ENCODE results near the gene JCAD.

Gene JCAD

DNA sequence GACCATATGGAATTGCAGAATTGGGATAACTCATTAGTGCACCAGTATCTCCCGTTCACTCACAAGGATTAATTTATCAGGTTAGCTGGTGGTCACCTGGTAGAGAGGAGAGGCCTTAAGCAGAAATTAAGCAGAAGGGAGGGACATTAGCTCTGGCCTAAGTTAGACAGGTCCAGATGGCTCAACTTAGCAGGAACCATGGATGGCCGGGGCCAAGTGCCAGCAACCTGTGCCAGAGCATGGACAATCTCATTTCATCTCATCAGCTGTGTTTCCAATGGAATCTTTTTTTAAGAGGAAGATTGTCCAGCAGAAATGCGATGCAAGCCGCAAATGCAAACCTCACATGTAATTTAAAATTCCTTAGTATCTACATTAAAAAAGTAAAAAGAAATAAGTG, 82.2 kb downstream of the JCAD start:
- no peak for DNase-seq

DNA sequence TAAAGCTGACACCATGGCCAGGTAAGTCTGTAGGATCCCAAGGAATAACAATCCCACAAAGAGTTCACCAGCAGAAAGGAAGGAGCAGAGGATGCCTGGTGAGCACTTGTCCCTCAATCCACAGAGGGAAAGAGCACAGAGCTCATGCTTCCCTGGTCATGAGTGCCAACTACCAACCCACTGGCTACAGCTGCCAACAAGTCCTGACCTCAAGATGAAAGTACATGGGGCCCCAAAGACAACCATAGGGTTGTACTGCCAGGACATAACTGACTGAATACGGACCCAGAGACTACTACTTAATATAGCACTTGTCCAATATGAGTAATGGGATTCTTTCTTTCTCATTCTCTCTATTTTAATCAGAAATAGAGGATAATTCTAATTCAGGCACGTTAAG, 83.3 kb downstream of the JCAD start:
- no peak for DNase-seq

DNA sequence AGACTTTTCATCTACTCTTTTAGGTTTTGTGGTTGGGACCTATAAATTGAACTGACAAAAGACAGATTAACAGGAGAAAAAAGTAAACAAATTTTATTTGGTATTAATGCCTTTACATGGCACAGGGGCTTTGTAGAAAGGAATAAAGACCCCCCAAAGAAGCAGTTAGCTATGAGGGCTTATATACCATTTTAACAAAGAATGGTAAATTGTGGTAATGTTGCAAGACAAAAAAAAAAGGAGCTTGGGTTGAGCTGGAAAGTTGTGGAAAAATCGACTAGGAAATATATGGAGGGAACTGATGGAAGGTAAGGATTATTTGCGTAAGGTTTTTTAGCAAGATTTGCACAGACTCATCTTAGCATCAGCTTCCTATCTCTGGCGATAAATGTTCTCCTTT, 84.6 kb downstream of the JCAD start:
- no peak for DNase-seq

DNA sequence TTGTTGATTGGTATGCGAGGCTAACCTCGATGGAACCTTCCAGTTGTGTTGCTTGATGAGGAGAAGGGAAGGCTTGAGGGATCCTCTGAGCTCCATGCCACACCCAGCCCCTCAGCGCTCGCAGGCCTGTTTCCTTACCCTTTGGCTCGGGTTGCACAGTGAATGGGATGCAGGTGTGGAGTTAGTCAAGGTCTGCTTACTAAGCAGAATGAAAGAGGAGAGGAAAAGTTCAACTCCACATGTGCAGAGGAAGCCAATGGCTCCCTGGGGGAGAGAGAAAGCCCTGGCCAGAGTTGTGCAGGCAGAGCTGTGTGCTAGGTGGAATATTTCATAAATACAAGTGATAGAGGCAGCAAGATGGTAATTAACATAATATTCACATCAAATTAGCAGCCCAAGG, 85.5 kb downstream of the JCAD start:
- no peak for DNase-seq

DNA sequence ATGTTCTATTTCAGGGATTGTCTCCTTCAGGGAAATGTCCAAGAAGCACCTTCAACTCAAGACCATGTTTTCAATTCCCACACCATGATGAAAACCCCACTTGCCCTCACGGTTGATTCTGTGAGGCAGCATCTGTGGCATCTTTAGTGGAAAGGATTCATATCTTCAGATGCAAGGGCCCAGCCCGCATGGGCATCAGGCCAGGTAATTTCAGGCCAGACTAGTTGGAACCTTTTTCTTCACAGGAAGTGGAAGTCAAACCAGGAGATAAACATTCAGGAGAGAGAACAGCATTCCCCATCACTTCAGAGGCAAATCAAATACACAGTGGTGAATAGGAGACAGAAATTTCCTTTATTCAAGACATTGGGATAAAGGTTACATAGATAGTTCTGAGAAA, 88.8 kb downstream of the JCAD start:
- no peak for DNase-seq

DNA sequence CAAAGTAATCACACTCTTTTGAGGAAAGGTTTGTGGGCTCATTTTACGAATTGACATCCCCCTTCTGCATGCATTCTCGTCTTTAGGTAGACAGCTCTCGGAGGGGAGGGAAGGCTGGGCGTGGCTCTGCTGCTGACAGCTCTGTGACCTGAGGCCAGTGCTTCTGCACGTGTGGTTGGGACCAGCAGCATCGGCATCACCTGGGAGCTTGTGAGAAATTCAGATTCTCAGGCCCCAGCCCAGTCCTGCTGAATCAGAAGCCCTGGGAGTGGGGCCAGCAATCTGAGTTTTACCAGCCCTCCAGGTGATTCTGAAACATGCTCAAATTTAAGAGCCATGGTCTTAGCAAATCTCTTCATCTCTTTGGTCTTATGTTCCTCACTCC, 89.4 kb downstream of the JCAD start:
- no peak for DNase-seq

DNA sequence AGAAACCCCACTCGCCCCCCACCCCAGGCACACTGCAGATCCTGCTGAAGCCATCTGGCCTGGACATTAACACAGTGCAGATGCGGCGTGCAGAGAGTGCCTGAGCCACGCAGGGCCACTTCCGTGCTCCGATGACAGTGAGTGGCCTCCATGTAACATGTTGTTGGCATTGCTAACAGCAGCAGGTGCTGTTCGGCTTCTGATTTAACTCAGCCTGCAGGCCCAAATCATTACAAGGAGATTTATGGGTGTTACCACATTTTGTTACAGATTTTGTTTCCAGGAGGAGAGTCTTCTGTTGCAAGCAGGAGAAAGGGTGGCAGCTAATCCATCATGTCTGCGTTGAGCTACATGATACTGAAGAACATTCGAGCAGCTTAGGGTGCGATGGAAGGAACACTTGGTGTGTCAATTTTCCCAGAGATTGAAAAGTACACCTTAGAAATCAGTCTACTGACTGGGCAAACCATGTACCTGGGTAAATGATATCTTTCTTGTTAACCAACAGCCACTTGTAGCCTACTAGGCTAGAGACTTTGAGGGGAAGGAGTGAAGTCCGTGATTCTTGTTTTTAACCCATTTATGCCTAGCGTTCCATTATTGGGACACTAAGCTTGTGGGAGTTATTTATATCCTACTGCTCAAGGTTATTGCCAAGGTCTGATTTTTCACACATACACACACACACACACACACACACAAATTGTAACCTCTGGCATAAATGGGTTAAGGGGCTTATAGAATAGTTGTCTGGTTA, 90.0 kb downstream of the JCAD start:
- DNase-seq: no peak

DNA sequence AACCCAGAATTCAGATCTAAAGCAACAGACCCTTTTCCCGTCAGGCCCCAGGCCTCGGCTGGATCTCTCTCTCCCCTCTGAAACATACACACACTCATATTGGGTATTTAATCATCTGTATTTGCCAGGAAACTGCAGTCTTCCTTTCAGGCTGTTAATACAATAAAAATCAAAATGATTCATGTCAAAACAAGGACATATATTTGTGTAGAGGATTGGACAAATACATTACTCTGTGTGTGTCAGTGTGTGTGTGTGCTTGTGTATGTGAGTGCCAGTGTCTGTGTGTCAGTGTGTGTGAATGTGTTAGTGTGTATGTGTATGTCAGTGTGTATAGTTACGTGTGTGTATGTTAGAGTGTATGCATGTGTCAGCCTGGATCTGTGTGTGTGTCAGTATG, 90.8 kb downstream of the JCAD start:
- no peak for DNase-seq

DNA sequence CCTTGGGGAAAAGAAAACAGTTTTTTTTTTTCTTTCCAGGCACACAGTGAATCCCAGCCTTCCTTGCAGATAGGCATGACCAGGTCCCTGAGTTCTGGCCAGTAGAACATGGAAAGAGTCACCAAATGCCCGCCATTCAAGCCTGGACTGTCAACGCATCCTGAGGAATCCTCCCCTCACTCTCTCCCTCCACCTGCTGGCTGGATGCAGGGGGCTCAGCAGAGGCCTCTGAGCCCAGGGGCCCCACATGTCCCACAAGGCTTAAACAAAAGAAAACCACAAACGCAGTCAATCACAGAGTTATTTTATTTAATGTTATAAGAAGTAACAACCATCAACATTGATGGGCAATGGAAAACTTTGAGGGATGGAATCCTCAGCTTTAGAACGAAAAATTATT, 93.1 kb downstream of the JCAD start:
- no peak for DNase-seq
